HG03354 (cell line): ENCODE measurements around the gene FAM180A.

ENCODE experiments used
- ATAC-seq: cut with Tn5 transposase; IDR thresholded peaks from one replicate; pipeline ENCODE4 v1.9.1; 2021; ENCODE audit warnings: mild to moderate bottlenecking; ENCODE audit not compliant: unreplicated experiment, poor library complexity, severe bottlenecking

Gene FAM180A

DNA sequence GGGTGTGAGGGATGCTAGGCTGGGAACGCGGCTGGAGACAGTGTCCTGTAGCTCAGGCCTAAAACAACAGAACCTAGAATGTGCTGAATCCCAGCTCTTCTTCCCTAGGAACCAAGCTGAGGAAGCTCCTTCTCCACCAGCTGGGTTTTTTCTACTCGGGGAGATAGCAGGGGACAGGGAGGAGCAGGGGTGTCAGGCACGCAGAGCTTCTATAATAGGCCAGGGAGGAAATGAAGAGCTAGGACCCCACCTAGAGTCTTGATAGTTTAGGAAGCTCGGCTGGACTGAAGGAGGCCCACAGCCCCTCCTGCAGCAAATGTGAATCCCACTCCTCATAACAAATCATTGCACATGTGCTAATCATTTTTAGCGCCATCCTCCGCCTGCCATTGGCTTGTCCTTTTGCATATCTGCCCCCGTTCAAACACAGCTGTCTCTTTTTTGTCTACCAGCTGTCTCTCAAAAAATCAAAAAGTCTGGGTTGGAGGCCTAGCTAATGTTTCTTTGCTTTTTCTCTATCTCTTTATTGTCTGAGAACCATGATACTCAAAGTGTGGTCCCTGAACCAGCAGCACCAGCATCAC, 24.1 kb upstream of the FAM180A start:
- no peak for ATAC-seq

GRCh38 chr7:135771961-135772638, 23.5 kb upstream of the FAM180A start:
- ATAC-seq: no peak

GRCh38 chr7:135771051-135771450, 22.4 kb upstream of the FAM180A start:
- no peak for ATAC-seq

DNA sequence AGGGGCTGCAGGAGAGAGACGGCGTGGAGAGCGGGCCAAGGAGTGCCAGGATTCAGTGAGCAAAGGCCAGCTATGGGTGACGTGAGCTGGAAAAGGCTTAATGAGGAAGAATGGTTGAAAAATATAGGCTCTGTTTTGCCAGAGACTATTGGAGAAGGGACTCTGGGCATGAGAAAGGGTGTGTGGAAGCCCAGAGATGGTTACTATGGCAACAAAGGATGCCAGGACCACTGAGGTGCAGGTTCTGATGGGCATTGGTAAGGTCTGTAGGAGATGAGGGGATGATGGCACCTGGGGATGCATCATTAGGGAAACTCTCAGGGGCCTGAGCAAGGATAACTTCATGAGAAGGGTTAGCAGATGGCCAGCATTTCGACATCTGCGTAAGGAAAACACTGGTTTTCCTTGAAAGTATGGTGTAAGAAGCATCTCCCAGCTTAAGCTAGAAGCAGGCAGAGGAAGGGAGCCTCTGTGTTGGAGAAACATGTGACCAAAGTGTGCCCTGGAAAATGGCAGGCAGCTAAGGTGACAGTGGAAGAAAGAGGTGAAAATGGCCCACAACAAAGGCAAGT, 21.6 kb upstream of the FAM180A start:
- ATAC-seq: no peak

DNA sequence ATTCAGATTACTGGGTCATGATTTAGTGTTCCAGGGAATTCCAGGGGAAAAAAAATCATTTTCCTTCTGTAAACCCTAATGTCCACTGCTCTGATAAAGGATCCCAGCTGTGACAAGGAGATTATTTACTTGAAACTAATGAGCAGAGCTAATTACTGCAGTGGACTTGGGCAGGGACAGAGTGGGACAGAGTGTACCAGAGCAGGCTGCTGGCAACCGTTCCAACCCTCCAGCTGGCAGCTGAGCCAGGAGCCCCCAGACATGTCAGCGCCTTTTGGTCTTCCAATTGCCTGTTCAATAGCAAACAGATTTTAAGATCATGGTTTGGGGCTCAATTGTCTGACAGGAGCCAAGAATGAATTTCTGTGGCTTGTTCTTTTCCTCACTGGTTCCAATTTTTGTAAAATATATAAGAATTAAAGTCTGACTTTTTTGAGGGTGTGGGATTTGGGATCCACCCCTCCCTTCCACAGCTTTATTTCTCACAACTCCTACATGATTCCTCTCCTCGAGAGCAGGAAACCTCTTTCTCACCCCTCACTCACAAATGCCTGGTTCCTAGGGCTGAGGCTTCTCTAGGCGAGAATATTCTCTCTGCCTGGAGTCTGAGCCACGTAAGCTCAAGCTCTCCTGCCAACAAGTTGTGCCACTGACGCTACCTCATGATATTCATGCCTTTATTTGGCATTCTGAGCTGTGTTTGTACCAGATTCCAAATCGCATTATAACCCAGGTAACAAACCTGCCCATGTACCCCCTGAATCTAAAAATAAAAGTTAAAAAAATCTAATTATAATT, 20.6 kb upstream of the FAM180A start:
- no peak for ATAC-seq

DNA sequence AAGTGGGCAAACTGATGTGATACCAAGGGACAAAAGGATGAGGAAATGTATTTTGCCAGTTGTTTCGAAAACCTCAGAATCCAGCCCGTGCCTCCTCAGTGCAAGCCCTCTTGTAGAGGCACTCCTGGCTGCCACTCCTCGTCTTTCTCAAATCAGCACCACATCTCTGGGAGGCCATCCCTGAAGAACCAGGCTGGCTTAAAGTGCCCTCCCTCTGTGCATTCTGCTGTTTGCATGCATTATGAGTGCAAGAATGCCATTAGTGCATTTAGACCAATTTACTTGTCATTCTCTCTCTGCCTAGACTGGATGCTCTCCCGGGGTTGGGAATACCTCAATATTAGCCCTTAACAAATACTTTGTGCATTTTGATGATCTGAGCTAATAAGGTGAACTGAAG, 19.9 kb upstream of the FAM180A start:
- no peak for ATAC-seq

DNA sequence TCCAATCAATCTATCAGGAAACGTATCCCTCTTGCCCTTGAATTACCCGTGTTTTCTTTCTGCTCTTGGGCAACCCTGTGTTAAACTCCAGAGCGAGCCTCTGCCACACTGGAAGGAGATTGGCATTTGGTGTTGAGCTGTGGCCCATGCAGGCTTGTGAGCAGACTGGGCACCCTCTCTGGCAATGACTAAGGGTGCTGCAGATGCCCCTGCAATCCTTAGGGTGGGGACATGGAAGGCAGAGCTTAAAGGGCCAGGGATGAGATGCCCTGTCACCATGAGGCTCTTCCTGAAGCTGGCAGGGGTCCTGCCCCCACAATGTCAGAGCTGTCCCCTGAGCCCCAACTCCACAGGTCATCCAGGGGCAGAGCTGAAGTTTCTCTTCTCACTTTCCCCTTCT, 19.5 kb upstream of the FAM180A start:
- ATAC-seq: no peak

DNA sequence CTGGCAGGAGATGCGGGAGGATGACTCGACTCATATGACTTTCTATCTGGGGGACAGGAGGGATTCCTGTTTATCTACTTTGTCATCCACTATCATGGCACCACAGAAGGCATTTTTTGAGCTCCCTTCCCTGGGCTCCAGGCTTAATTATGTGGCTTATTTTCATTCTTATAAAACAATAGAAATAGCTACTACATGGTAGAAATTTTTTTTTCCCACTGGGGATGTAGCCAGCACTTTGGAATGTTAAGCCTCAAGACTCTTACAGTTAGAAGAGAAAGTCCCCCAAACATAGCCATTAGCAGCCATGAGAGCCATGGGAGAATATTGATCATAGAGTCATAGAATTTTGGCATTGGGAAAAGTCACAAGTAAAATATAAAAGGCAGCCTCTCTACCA, 14.6 kb upstream of the FAM180A start:
- ATAC-seq: no peak

- no peak for ATAC-seq
Measured at GRCh38 chr7:135761751-135762488, 13.3 kb upstream of the FAM180A start.

DNA sequence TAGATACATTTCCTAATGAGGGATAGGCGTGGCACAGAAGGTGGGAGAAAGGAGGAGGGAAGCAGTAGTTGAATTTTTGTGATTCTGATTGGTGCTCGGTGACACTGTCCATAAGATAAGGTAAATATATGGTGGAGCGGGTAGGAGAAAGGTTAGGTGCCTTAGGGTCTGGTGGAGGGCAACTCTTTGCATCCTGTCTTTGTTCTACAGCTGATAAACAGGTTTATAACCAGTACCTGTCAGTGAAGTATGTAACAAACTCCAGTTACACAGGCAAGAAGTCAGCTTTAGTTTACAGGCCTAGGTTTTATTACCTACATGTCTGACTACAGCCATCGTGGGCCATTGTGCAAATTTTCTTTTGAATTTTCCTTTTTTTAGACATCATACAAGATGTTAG, 10.9 kb upstream of the FAM180A start:
- no peak for ATAC-seq

- ATAC-seq: no peak
Measured at GRCh38 chr7:135758531-135758932, 9.9 kb upstream of the FAM180A start.

DNA sequence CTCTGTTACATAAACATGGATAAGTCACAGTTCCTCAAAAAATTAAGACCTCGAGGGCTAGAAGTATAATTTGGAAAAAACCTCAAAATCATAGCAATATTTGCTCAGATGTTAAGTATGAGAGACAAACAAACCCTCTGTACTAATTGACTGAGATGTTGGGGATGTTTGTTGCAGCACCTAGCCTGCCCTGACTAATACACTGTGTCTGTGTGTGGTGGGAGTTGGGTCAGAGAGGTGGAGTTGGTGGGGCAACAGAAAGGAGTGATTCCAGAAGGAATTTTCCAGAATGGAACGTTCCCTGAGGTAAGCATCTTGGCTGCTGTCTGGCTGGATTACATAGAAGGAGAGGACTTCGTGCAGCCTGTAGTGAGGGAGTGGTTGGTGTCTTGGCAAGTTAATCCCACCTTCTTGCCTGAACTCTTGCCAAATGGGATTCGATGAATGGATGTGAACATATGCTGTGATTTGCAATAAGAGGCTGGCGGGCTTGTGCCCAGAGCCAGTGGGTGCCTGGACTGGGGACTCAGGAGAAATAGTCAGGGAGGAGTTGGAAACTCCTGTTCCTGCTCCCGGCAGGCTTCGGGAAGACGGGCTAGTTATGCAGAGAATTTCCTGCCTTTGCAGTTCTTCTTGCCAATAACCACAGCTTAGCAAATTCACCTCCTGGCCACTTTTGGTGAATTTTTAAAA, 9.3 kb upstream of the FAM180A start:
- no peak for ATAC-seq

- ATAC-seq: no peak
Measured at GRCh38 chr7:135756191-135756590, 7.6 kb upstream of the FAM180A start.

GRCh38 chr7:135755351-135755753, 6.7 kb upstream of the FAM180A start:
- ATAC-seq: no peak

DNA sequence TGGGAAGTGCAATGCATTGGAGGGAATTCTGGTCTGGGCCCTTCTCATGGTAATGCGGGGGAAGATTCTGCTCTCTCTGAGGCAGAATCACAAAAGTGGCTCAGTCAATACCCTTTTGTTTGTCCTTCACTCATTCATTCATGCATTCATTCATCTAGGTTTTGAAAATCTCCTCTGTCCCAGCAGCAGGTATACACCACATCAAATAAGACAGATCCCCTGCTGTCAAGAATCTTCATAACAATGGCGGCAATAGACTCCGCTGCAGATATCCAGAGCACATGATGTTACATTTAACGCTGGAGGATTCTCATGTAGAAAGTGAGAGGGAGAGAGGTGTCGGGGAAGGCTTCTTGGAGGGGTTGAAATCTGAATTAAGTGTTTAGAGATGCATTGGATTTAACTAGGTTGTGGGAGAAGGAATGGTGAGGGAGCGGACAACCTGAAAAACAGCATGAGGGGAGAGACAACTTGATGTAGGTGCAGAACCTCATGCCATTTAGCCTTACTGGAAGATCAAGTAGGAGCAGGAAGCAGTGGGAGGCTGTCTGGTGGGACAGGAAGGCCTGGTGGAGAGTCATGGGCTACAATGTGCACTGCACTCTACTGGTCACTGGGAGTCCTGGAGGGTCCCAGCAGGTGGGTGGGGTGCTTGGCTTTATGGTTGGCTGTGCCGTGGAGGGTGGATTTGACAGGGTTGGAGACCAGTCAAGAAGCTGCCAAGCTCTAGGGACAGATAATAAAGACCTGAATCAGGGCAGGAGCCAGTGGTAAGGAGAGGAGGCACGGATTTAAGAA, 5.2 kb upstream of the FAM180A start:
- ATAC-seq: no peak

GRCh38 chr7:135747366-135747765, 1.2 kb downstream of the FAM180A start:
- no peak for ATAC-seq

- ATAC-seq: no peak
Measured at GRCh38 chr7:135745703-135746312, 2.8 kb downstream of the FAM180A start.

DNA sequence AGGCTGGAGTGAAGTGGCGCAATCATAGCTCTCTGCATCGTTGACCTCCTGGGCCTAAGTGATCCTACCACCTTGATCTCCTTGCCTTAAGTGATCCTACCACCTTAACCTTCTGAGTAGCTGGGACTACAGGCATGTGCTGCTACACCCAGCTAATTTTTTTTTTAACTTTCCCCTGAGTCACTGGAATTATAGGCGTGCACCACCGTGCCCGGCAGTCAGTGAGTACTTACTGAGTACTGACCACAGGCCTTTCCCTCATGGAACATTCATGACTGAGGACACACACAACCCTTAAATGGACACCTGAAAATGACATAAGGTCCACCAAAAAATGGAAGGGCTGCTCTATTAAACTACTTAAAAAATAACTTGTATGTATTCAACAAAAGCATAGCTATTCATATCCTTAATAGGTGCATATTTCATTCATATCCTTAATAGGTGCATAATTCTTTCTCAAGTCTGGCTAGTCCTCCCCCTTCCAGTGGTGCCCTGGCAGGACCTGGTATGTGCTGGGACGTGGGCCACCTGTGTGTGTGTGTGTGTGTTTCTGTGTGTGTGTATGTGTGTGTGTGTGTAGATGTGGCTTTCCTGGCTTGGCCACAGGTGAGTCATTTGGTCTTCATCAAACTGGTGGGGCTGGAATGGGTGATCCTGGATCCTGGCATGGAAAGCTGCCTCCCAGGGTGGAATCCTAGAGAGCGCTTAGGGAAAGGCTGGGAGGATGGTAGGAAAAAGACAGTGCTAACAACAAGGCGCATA, 3.5 kb downstream of the FAM180A start:
- no peak for ATAC-seq
